ENCODE data around the gene DHRS7B. TPM values are rescaled to one million over a fixed set of nuclear protein-coding genes. Genes with fewer than 3 reads are reported as not detected.
"Not testable (repeated sequence)": the region's sequence is repeated elsewhere in the genome, so short reads cannot be mapped to it uniquely, and the experiment has no call there.

The DHRS7B gene
- polyA plus RNA-seq, 1 donor: 30.0 TPM

GRCh38 chr17:21184570-21184969 is 57.8 kb downstream of the DHRS7B start:
- DNase-seq: no peak

- no peak for DNase-seq
Observed at GRCh38 chr17:21185061-21185460, 58.3 kb downstream of the DHRS7B start.

GRCh38 chr17:21186399-21187187 is 59.8 kb downstream of the DHRS7B start:
- DNase-seq: no peak

GRCh38 chr17:21189361-21189760 is 62.6 kb downstream of the DHRS7B start:
- DNase-seq: no peak

- DNase-seq: no peak
Observed at GRCh38 chr17:21190078-21190477, 63.3 kb downstream of the DHRS7B start.

GRCh38 chr17:21191698-21192097 is 64.9 kb downstream of the DHRS7B start:
- DNase-seq: no peak

- DNase-seq: not testable (repeated sequence)
Observed at GRCh38 chr17:21192414-21192813, 65.7 kb downstream of the DHRS7B start.

- DNase-seq: no peak
Observed at GRCh38 chr17:21193031-21193430, 66.3 kb downstream of the DHRS7B start.

GRCh38 chr17:21194226-21194625 is 67.5 kb downstream of the DHRS7B start:
- peak; percentile 34 for DNase-seq

GRCh38 chr17:21194703-21195102 is 67.9 kb downstream of the DHRS7B start:
- DNase-seq: peak; percentile 82

- DNase-seq: no peak
Observed at GRCh38 chr17:21196126-21196525, 69.4 kb downstream of the DHRS7B start.

- no peak for DNase-seq
Observed at GRCh38 chr17:21198411-21198810, 71.6 kb downstream of the DHRS7B start.

- DNase-seq: no peak
Observed at GRCh38 chr17:21199311-21199710, 72.5 kb downstream of the DHRS7B start.

- DNase-seq: no peak
Observed at GRCh38 chr17:21199856-21200255, 73.1 kb downstream of the DHRS7B start.

GRCh38 chr17:21200590-21201297 is 74.0 kb downstream of the DHRS7B start:
- DNase-seq: no peak

GRCh38 chr17:21201298-21201595 is 74.5 kb downstream of the DHRS7B start:
- DNase-seq: no peak

GRCh38 chr17:21201874-21202273 is 75.1 kb downstream of the DHRS7B start:
- no peak for DNase-seq

GRCh38 chr17:21202512-21202911 is 75.7 kb downstream of the DHRS7B start:
- DNase-seq: no peak

- no peak for DNase-seq
Observed at GRCh38 chr17:21204935-21205334, 78.2 kb downstream of the DHRS7B start.

- no peak for DNase-seq
Observed at GRCh38 chr17:21208352-21208751, 81.6 kb downstream of the DHRS7B start.

GRCh38 chr17:21209511-21210175 is 82.9 kb downstream of the DHRS7B start:
- no peak for DNase-seq

- DNase-seq: no peak
Observed at GRCh38 chr17:21210411-21211076, 83.8 kb downstream of the DHRS7B start.

- no peak for DNase-seq
Observed at GRCh38 chr17:21211825-21212479, 85.2 kb downstream of the DHRS7B start.

Measured in hindlimb muscle (tissue), 1 donor.